Muscle of back (tissue), 11 donors: Measurements from ENCODE around the gene PIP5K1A. TPM values are rescaled to one million over a fixed set of nuclear protein-coding genes. Genes with fewer than 3 reads are reported as not detected.

Experiments
- DNase-seq, 3 donors: peaks; one replicate each; pipeline versions ENCODE4 v3.0.0 to v3.0.0-alpha.2; 2013
- polyA plus RNA-seq, 10 donors: library from polyadenylated mRNA; unstranded; fragments of 120-200 nt; gene quantifications; one replicate each; pipeline ENCODE4 v1.2.1, GENCODE V29; 2013; ENCODE audit not compliant: insufficient read length in 10 of 10

Gene PIP5K1A
- polyA plus RNA-seq, 10 donors: 31.2 to 50.0 (median 40.4) TPM

GRCh38 chr1:151287341-151287699, 89.0 kb downstream of the PIP5K1A start:
- DNase-seq: no peak

- no peak for DNase-seq
These were observed 89.6 kb downstream of the PIP5K1A start for GRCh38 chr1:151287767-151288500.

GRCh38 chr1:151288502-151288901, 90.2 kb downstream of the PIP5K1A start:
- no peak for DNase-seq

GRCh38 chr1:151289080-151289935, 91.0 kb downstream of the PIP5K1A start:
- no peak for DNase-seq

- no peak for DNase-seq
These were observed 91.8 kb downstream of the PIP5K1A start for GRCh38 chr1:151289991-151290708.

GRCh38 chr1:151290709-151291303, 92.5 kb downstream of the PIP5K1A start:
- DNase-seq: peak in 1 of 3 donors; percentile 23

GRCh38 chr1:151292207-151293030, 94.1 kb downstream of the PIP5K1A start:
- DNase-seq: peak in 1 of 3 donors; percentile 44

GRCh38 chr1:151293093-151293492, 94.7 kb downstream of the PIP5K1A start:
- no peak for DNase-seq

GRCh38 chr1:151294742-151295462, 96.5 kb downstream of the PIP5K1A start:
- no peak for DNase-seq

Other genes starting within 250 kb of the PIP5K1A start
- gene CERS2, start 223.7 kb upstream of the PIP5K1A start, polyA plus RNA-seq: 100 to 1,000 TPM in 1 of 10 donors, 10 to 100 TPM in 9; 74.1 to 107 (median 77.6) TPM
- 1 to 10 TPM; 2.3 to 4.5 (median 2.5) TPM for gene ANXA9, start 216.3 kb upstream of the PIP5K1A start, polyA plus RNA-seq
- gene MINDY1, start 191.7 kb upstream of the PIP5K1A start, polyA plus RNA-seq: 10 to 100 TPM; 14.8 to 22.7 (median 17.4) TPM
- gene PRUNE1, start 190.1 kb upstream of the PIP5K1A start, polyA plus RNA-seq: 10 to 100 TPM; 22.7 to 30.9 (median 24.4) TPM
- 1 to 10 TPM in 2 of 10 donors, under 1 TPM in 8; 0.23 to 5.2 (median 0.83) TPM for gene BNIPL, start 162.0 kb upstream of the PIP5K1A start, polyA plus RNA-seq
- 1 to 10 TPM; 3.5 to 7.3 (median 5.4) TPM for gene C1orf56, start 150.8 kb upstream of the PIP5K1A start, polyA plus RNA-seq
- 10 to 100 TPM; 40.2 to 68.1 (median 57.5) TPM for gene CDC42SE1, start 138.9 kb upstream of the PIP5K1A start, polyA plus RNA-seq
- 10 to 100 TPM in 9 of 10 donors, 1 to 10 TPM in 1; 9.6 to 19.4 (median 14.1) TPM for gene MLLT11, start 138.2 kb upstream of the PIP5K1A start, polyA plus RNA-seq
- 1 to 10 TPM; 3.6 to 7.4 (median 5.7) TPM for gene GABPB2, start 127.8 kb upstream of the PIP5K1A start, polyA plus RNA-seq
- gene SEMA6C, start 51.9 kb upstream of the PIP5K1A start, polyA plus RNA-seq: 100 to 1,000 TPM in 1 of 10 donors, 10 to 100 TPM in 9; 49.3 to 113 (median 78.5) TPM
- 1 to 10 TPM; 1.3 to 2.7 (median 2.2) TPM for gene TNFAIP8L2, start 41.9 kb upstream of the PIP5K1A start, polyA plus RNA-seq
- 10 to 100 TPM in 7 of 10 donors, 1 to 10 TPM in 3; 8.8 to 13.2 (median 11.1) TPM for gene LYSMD1, start 32.6 kb upstream of the PIP5K1A start, polyA plus RNA-seq
- gene SCNM1, start 32.4 kb upstream of the PIP5K1A start, polyA plus RNA-seq: 10 to 100 TPM; 30.1 to 41.2 (median 37.1) TPM
- gene TMOD4, start 22.6 kb upstream of the PIP5K1A start, polyA plus RNA-seq: 10 to 100 TPM in 9 of 10 donors, 1 to 10 TPM in 1; 8.0 to 53.2 (median 26.8) TPM
- 10 to 100 TPM; 40.9 to 53.7 (median 45.4) TPM for gene VPS72, start 8.4 kb upstream of the PIP5K1A start, polyA plus RNA-seq
- 100 to 1,000 TPM; 105 to 122 (median 112) TPM for gene PSMD4, start 56.2 kb downstream of the PIP5K1A start, polyA plus RNA-seq
- gene ZNF687, start 83.7 kb downstream of the PIP5K1A start, polyA plus RNA-seq: 10 to 100 TPM in 9 of 10 donors, 1 to 10 TPM in 1; 9.3 to 12.6 (median 11.6) TPM
- gene PI4KB, start 128.9 kb downstream of the PIP5K1A start, polyA plus RNA-seq: 10 to 100 TPM; 37.4 to 57.5 (median 46.2) TPM
- gene RFX5, start 148.7 kb downstream of the PIP5K1A start, polyA plus RNA-seq: 10 to 100 TPM; 18.7 to 28.0 (median 24.6) TPM
- gene SELENBP1, start 174.2 kb downstream of the PIP5K1A start, polyA plus RNA-seq: 10 to 100 TPM; 23.7 to 49.4 (median 34.3) TPM
- 100 to 1,000 TPM; 141 to 200 (median 162) TPM for gene PSMB4, start 201.0 kb downstream of the PIP5K1A start, polyA plus RNA-seq